GM18868 (cell line): ENCODE results near the gene PLCXD1.
"Not testable (repeated sequence)": the region's sequence is repeated elsewhere in the genome, so short reads cannot be mapped to it uniquely, and the experiment has no call there.

Experiments
- ATAC-seq: cut with Tn5 transposase; IDR thresholded peaks from one replicate; pipeline ENCODE4 v1.9.1; 2021; ENCODE audit warnings: mild to moderate bottlenecking, moderate library complexity; ENCODE audit not compliant: unreplicated experiment

PLCXD1 gene

GRCh38 chrX:281166-281999 lies at the start of gene PLCXD1:
PLCXD1 (plus strand) TSS chrX:281381; CDS start chrX:284188, 2,807 bp downstream.
- ATAC-seq, result no peak

DNA sequence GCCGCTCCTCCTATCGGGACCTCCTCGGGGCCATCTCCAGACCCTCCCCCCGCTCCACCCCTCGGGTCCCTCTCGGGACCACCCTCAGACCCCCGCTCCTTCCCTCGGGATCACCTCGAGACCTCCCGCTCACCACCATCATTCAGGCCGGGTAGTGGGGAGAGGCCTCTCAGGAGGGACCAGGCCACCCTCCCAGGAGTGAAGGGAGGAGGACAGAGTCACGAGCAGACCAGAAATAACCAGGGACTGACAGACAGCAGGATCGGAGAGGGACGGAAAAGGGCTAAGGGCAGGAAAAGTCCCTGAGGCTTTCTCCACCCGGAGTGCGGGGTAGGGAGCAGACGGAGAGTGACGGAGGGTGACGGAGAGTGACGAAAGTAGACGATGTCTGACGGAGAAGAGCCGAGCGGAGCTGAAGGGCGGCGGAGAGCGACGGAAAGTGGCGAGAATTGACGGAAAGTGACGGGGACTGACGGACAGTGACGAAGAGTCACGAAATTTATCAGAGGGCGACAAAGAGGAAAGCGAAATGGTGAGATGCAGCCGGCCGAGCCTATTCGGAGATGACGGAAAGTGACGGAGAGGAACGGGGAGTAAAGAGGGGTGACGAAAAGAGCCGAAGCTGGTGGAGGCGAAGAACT lies 49.4 kb upstream of the PLCXD1 start:
- peak; percentile 97 for ATAC-seq

- peak; percentile 7 for ATAC-seq
These were observed 48.9 kb upstream of the PLCXD1 start for GRCh38 chrX:232278-232655.

GRCh38 chrX:236201-236600 lies 45.0 kb upstream of the PLCXD1 start:
- not testable (repeated sequence) for ATAC-seq

DNA sequence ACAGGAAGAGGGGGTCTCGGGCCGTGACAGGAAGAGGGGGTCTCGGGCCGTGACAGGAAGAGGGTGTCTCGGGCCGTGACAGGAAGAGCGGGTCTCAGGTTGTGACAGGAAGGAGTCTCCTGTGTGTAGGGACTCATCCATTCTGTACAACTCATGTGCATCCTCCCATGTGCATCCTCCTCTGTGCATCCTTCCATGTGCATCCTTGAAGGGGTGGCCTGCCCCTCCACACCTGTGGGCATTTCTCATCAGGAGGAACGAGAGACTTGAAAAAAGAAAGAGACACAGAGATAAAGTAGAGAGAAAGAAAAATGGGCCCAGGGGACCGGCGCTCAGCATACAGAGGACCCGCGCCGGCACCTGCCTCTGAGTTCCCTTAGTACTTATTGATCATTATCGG lies 30.2 kb upstream of the PLCXD1 start:
- no peak for ATAC-seq

GRCh38 chrX:251396-252243 lies 29.6 kb upstream of the PLCXD1 start:
- ATAC-seq, result not testable (repeated sequence)

DNA sequence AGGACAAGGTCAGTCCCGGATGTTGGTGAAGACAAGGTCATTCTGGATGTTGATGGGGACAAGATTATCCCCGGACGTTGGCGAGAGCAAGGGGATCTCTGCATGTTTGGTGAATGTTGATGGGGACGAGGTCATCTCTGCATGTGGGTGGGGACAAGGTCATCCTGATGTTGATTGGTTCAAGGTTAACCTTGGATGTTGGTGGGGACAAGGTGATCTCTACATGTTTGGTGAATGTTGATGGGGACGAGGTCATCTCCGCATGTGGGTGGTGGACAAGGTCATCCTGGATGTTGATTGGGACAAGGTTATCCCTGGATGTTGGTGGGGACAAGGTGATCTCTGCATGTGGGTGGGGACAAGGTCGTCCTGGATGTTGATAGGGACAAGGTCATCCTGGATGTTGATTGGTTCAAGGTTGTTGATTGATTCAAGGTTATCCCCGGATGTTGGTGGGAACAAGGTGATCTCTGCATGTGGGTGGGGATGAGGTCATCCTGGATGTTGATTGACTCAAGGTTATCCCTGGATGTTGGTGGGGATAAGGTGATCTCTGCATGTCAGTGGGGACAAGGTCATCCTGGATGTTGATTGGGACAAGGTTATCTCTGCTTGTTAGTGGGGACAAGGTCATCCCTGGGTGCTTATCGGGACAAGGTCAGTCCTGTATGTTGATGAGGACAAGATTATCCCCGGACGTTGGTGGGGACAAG lies 28.8 kb upstream of the PLCXD1 start:
- ATAC-seq, result no peak

- ATAC-seq, result no peak
These were observed 28.3 kb upstream of the PLCXD1 start for GRCh38 chrX:252957-253291.

GRCh38 chrX:253451-254297 lies 27.5 kb upstream of the PLCXD1 start:
- no peak for ATAC-seq

- no peak for ATAC-seq
These were observed 26.5 kb upstream of the PLCXD1 start for GRCh38 chrX:254630-255215.

GRCh38 chrX:255923-256331 lies 25.3 kb upstream of the PLCXD1 start:
- ATAC-seq, result no peak

DNA sequence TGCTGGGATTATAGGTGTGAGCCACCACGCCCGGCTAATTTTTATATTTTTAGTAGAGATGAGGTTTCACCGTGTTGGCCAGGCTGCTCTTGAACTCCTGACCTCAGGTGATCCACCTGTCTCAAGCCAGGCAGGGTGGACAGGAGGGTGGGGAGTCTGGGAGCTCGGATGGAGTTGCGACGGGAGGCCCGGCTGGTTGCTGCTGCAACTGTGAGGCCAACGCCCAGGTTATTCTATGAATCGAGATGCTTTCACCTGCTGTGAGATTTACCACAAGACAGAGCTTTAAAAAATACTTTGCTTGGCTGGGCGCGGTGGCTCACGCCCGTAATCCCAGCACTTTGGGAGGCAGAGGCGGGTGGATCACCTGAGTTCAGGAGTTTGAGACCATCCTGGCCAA lies 24.1 kb upstream of the PLCXD1 start:
- not testable (repeated sequence) for ATAC-seq

DNA sequence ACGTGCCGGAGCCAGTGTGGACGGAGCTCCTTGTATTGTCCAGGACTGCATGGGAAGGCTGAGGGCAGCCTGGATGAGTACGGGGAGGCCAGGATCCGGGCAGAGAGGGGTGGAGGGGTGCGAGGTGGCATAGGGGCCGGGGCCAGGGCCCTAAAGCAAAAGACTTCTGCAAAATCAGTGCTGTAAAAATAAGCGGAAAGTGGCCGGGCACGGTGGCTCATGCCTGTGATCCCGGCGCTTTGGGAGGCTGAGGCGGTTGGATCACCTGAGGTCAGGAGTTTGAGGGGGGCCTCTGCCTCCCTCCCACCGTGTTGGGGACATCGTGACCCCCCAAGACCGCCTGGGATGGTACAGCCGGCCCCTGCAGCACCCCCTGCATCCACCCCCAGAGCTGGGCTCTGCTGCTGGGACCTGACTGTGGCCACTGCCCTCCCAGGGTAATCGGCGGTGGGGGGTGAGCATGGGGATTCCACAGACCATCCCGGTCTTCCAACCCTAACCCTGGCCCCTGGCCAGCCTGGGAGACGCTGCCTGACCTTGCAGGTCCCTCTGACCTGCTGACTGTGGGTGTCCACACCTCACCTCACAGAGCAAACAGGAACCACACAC lies 23.4 kb upstream of the PLCXD1 start:
- no peak for ATAC-seq

GRCh38 chrX:258291-259040 lies 22.7 kb upstream of the PLCXD1 start:
- ATAC-seq, result no peak

DNA sequence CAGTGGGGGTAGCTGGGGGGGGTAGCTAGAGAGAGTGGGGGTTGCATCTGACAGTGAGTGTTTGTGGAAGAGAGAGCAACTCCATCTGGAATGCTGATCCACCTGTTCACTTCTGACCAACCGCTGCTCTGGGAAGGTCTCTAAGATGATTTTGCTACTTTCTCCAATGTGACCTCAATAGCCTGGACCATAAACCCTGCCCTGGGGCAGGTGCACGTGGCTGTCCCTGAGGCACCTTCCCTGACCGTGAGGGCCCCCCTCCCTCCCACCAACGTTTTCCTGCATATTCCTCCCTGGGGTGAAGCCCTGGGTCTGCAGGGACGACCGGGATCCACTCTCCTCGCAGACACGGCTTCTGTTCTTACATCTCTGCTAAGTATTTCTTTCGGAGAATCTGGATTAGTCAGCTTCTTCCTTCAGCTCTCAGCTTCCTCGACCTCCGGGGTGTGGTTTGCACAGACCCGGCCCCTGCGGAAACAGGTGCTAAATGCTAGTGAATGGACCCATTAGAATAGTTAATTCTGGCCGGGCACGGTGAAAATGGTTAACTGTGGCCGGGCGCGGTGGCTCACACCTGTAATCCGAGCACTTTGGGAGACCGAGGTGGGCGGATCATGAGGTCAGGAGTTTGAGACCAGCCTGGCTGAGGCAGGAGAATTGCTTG lies 21.4 kb upstream of the PLCXD1 start:
- ATAC-seq, result no peak

- ATAC-seq, result no peak
These were observed 19.8 kb upstream of the PLCXD1 start for GRCh38 chrX:261167-261918.

GRCh38 chrX:261919-262352 lies 19.2 kb upstream of the PLCXD1 start:
- ATAC-seq, result no peak
